ENCODE results near the gene KMT5C.
A peak's percentile ranks its signal among the peaks of the same experiment; 100 is the strongest.

Gene KMT5C

DNA sequence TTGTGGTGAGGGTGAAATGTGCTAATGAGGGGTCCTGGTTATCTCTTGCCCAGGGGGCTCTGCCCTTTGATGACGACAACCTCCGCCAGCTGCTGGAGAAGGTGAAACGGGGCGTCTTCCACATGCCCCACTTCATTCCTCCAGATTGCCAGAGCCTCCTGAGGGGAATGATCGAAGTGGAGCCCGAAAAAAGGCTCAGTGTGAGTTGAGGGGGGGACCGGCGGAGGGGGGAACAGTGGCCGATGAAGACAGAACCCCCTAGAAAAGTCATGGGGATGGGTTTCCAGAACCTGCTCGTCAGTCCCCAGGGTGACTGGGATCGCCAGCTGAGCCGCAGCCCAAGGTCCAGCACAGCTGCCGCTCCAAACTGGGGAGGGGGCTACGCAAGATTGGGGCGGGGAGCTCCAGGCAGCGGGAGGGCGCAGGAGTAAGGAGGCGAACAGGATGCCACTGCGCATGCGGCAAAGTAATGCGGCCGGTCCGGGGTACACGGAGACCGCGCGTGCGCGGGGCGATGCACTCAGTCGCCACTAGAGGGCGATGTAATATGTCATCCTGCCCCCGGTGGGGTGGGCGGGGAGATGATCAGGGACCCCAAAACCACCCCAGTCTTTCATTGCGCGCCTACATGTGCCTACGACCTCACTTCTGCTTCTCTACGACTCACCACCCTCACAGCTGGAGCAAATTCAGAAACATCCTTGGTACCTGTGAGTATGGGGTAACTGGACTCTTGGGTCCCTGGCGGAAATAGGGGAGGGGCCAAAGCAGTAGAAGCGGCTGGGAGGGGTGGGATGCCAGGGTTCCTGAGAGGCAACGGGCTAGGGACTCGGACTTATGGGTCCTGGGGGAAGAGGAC is 38.0 kb upstream of the KMT5C start:
- 23% methylated on average over 36 of the region's 42 CpGs for WGBS

DNA sequence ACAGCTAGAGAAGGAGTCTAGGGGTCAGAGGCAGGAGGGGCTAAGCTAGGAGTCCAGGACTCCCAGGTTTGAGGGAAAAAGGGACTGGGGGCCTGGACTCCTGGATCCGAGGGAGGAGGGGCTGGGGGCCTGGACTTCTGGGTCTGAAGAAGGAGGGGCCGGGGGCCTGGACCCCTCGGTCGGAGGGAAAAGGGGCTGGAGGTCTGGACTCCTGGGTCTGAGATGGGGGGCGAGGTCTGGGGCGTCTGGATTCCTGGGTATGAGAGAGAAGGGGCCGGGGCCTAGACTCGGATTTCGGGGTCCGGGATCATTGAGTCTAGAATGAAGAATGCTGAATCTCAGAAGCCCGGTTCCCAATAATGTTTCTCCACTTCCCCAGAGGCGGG is 37.4 kb upstream of the KMT5C start:
- Histone ChIP-seq H2BK5ac (ENCODE audit: low read depth, low read length, poor library complexity, severe bottlenecking) (no peak overlapping the region), H3K9ac (ENCODE audit: low read length) (peak overlapping the region; percentile 82), H4K8ac (ENCODE audit: low read length) (peak overlapping the region; percentile 35), H3K36me3 (ENCODE audit: control insufficient read depth in 1 of 2, insufficient read depth in 2 of 2, low read depth in 1 of 2, low read length in 2 of 2) (peaks cover 36 to 61% of the 10 kb centered on the region in 2 experiments), H3K27ac (ENCODE audit: low read length, poor library complexity, severe bottlenecking) (no peak overlapping the region), H2BK120ac (ENCODE audit: low read depth, low read length) (no peak overlapping the region), H2BK15ac (ENCODE audit: low read depth, poor library complexity, severe bottlenecking) (no peak overlapping the region), H3K4me3 (ENCODE audit: insufficient read depth in 1 of 2, low read depth in 1 of 2, low read length in 2 of 2) (peak overlapping the region in 1 of 2 experiments; percentile 73), H2AFZ (ENCODE audit: low read depth, low read length) (no peak overlapping the region), H2BK12ac (ENCODE audit: low read length in 2 of 2) (no peak overlapping the region), H3K4me1 (ENCODE audit: control insufficient read depth, insufficient read depth, low read depth, low read length) (peaks cover 11% of the 10 kb centered on the region), H4K91ac (ENCODE audit: low read length) (no peak overlapping the region), H3K4ac (ENCODE audit: low read depth in 1 of 2, low read length in 2 of 2) (no peak overlapping the region), H3K4me2 (ENCODE audit: low read length, poor library complexity, severe bottlenecking) (peak overlapping the region; percentile 67), H3K79me1 (replicated peaks; ENCODE audit: low read length, poor library complexity, severe bottlenecking) (no peaks in the 10 kb centered on the region), H3K9me3 (ENCODE audit: control insufficient read depth, low read length) (no peaks in the 10 kb centered on the region), H3K27me3 (ENCODE audit: control insufficient read depth in 1 of 2, insufficient read depth in 1 of 2, low read length in 2 of 2) (no peaks in the 10 kb centered on the region), H2AK5ac (ENCODE audit: low read length, severe bottlenecking) (no peak overlapping the region), H3K18ac (ENCODE audit: low read depth in 1 of 2, low read length in 2 of 2) (no peak overlapping the region), H3K23ac (ENCODE audit: low read length in 2 of 2) (no peak overlapping the region), H3K14ac (ENCODE audit: low read length in 2 of 2) (no peak overlapping the region)
- no peak for DNase-seq
- WGBS = 90% methylated on average over 12 of the region's 12 CpGs

More for the DNA sequence above, 38.0 kb upstream of the KMT5C start:
- Histone ChIP-seq H3K27ac (ENCODE audit: low read length, poor library complexity, severe bottlenecking) (no peak overlapping the region), H3K18ac (ENCODE audit: low read depth in 1 of 2, low read length in 2 of 2) (peak overlapping the region in 1 of 2 experiments; percentile 69), H2AFZ (ENCODE audit: low read depth, low read length) (peak overlapping the region; percentile 67), H4K8ac (ENCODE audit: low read length) (peak overlapping the region; percentile 87), H3K36me3 (ENCODE audit: control insufficient read depth in 1 of 2, insufficient read depth in 2 of 2, low read depth in 1 of 2, low read length in 2 of 2) (peaks cover 31 to 59% of the 10 kb centered on the region in 2 experiments), H2BK120ac (ENCODE audit: low read depth, low read length) (no peak overlapping the region), H3K14ac (ENCODE audit: low read length in 2 of 2) (peak overlapping the region in 1 of 2 experiments; percentile 55), H4K91ac (ENCODE audit: low read length) (no peak overlapping the region), H3K4me3 (ENCODE audit: insufficient read depth in 1 of 2, low read depth in 1 of 2, low read length in 2 of 2) (peak overlapping the region; percentile 37 to 73), H3K4ac (ENCODE audit: low read depth in 1 of 2, low read length in 2 of 2) (no peak overlapping the region), H2BK15ac (ENCODE audit: low read depth, poor library complexity, severe bottlenecking) (no peak overlapping the region), H3K9me3 (ENCODE audit: control insufficient read depth, low read length) (no peaks in the 10 kb centered on the region), H3K27me3 (ENCODE audit: control insufficient read depth in 1 of 2, insufficient read depth in 1 of 2, low read length in 2 of 2) (no peaks in the 10 kb centered on the region), H3K4me1 (ENCODE audit: control insufficient read depth, insufficient read depth, low read depth, low read length) (peaks cover 11% of the 10 kb centered on the region), H2BK5ac (ENCODE audit: low read depth, low read length, poor library complexity, severe bottlenecking) (no peak overlapping the region), H2BK12ac (ENCODE audit: low read length in 2 of 2) (no peak overlapping the region), H3K23ac (ENCODE audit: low read length in 2 of 2) (no peak overlapping the region), H3K79me1 (replicated peaks; ENCODE audit: low read length, poor library complexity, severe bottlenecking) (no peaks in the 10 kb centered on the region), H3K4me2 (ENCODE audit: low read length, poor library complexity, severe bottlenecking) (peak overlapping the region; percentile 80), H3K9ac (ENCODE audit: low read length) (peak overlapping the region; percentile 82), H2AK5ac (ENCODE audit: low read length, severe bottlenecking) (no peak overlapping the region)
- peak; percentile 78 for DNase-seq

DNA sequence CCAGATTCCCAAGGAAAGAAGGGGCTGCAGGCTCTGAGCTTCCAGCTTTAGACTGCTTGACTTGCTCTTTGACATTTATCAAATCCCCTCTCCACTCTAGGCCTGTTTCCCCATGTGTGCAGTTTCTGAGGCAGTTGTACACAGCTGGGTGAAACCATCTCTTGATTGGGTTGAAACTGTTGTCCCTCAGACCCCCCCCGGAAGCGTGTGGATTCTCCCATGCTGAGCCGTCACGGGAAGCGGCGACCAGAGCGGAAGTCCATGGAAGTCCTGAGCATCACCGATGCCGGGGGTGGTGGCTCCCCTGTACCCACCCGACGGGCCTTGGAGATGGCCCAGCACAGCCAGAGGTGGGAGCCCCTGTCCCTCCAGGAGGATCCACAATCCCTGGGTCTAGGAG is 36.2 kb upstream of the KMT5C start:
- H2AK5ac ChIP-seq (ENCODE audit: low read length, severe bottlenecking) = no peak overlapping the region
- no peak overlapping the region for H2BK12ac ChIP-seq (ENCODE audit: low read length in 2 of 2)
- H3K23ac ChIP-seq (ENCODE audit: low read length in 2 of 2) = no peak overlapping the region
- H4K91ac ChIP-seq (ENCODE audit: low read length) = no peak overlapping the region
- DNase-seq = no peak
- no peak overlapping the region for H2BK120ac ChIP-seq (ENCODE audit: low read depth, low read length)
- H3K27me3 ChIP-seq (ENCODE audit: control insufficient read depth in 1 of 2, insufficient read depth in 1 of 2, low read length in 2 of 2) = no peaks in the 10 kb centered on the region
- no peak overlapping the region for H4K8ac ChIP-seq (ENCODE audit: low read length)
- H3K4me1 ChIP-seq (ENCODE audit: control insufficient read depth, insufficient read depth, low read depth, low read length) = peaks cover 11% of the 10 kb centered on the region
- no peaks in the 10 kb centered on the region for H3K9me3 ChIP-seq (ENCODE audit: control insufficient read depth, low read length)
- no peak overlapping the region for H3K18ac ChIP-seq (ENCODE audit: low read depth in 1 of 2, low read length in 2 of 2)
- H3K4me2 ChIP-seq (ENCODE audit: low read length, poor library complexity, severe bottlenecking) = no peak overlapping the region
- no peak overlapping the region for H2BK5ac ChIP-seq (ENCODE audit: low read depth, low read length, poor library complexity, severe bottlenecking)
- 95% methylated on average over 11 of the region's 11 CpGs for WGBS
- H3K27ac ChIP-seq (ENCODE audit: low read length, poor library complexity, severe bottlenecking) = no peak overlapping the region
- H2BK15ac ChIP-seq (ENCODE audit: low read depth, poor library complexity, severe bottlenecking) = no peak overlapping the region
- no peaks in the 10 kb centered on the region for H3K79me1 ChIP-seq (replicated peaks; ENCODE audit: low read length, poor library complexity, severe bottlenecking)
- H3K4ac ChIP-seq (ENCODE audit: low read depth in 1 of 2, low read length in 2 of 2) = no peak overlapping the region
- no peak overlapping the region for H3K4me3 ChIP-seq (ENCODE audit: insufficient read depth in 1 of 2, low read depth in 1 of 2, low read length in 2 of 2)
- peaks cover 36 to 58% of the 10 kb centered on the region in 2 experiments for H3K36me3 ChIP-seq (ENCODE audit: control insufficient read depth in 1 of 2, insufficient read depth in 2 of 2, low read depth in 1 of 2, low read length in 2 of 2)
- H3K14ac ChIP-seq (ENCODE audit: low read length in 2 of 2) = no peak overlapping the region
- no peak overlapping the region for H2AFZ ChIP-seq (ENCODE audit: low read depth, low read length)
- no peak overlapping the region for H3K9ac ChIP-seq (ENCODE audit: low read length)

DNA sequence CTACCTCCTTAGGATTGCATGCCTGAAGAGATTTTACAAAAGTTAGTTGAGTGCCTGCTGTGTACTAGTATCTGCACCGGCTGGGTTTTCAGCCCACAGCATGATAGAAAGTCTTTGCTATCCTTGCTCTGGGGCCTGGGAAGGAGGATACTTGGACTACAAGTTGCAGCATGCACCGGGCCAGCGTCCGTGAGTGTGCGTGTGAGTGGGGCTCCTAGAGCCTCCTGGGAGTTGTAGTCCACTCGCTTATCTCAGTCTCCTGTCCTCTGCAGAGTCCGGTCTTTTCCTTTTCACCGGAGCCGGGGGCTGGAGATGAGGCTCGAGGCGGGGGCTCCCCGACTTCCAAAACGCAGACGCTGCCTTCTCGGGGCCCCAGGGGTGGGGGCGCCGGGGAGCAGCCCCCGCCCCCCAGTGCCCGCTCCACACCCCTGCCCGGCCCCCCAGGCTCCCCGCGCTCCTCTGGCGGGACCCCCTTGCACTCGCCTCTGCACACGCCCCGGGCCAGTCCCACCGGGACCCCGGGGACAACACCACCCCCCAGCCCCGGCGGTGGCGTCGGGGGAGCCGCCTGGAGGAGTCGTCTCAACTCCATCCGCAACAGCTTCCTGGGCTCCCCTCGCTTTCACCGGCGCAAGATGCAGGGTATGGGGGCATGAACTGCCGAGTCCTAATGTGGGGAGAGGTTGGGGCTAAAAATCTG is 35.2 kb upstream of the KMT5C start:
- no peak overlapping the region for H3K27ac ChIP-seq (ENCODE audit: low read length, poor library complexity, severe bottlenecking)
- no peak overlapping the region for H2AK5ac ChIP-seq (ENCODE audit: low read length, severe bottlenecking)
- H2BK5ac ChIP-seq (ENCODE audit: low read depth, low read length, poor library complexity, severe bottlenecking) = no peak overlapping the region
- H3K4me2 ChIP-seq (ENCODE audit: low read length, poor library complexity, severe bottlenecking) = no peak overlapping the region
- WGBS = 95% methylated on average over 39 of the region's 39 CpGs
- H2AFZ ChIP-seq (ENCODE audit: low read depth, low read length) = no peak overlapping the region
- H3K4me3 ChIP-seq (ENCODE audit: insufficient read depth in 1 of 2, low read depth in 1 of 2, low read length in 2 of 2) = no peak overlapping the region
- H3K23ac ChIP-seq (ENCODE audit: low read length in 2 of 2) = no peak overlapping the region
- no peak overlapping the region for H4K8ac ChIP-seq (ENCODE audit: low read length)
- H3K4ac ChIP-seq (ENCODE audit: low read depth in 1 of 2, low read length in 2 of 2) = no peak overlapping the region
- no peaks in the 10 kb centered on the region for H3K79me1 ChIP-seq (replicated peaks; ENCODE audit: low read length, poor library complexity, severe bottlenecking)
- no peaks in the 10 kb centered on the region for H3K9me3 ChIP-seq (ENCODE audit: control insufficient read depth, low read length)
- no peaks in the 10 kb centered on the region for H3K27me3 ChIP-seq (ENCODE audit: control insufficient read depth in 1 of 2, insufficient read depth in 1 of 2, low read length in 2 of 2)
- no peak overlapping the region for H2BK12ac ChIP-seq (ENCODE audit: low read length in 2 of 2)
- no peak overlapping the region for H4K91ac ChIP-seq (ENCODE audit: low read length)
- H2BK15ac ChIP-seq (ENCODE audit: low read depth, poor library complexity, severe bottlenecking) = no peak overlapping the region
- no peak for DNase-seq
- peaks cover 42 to 63% of the 10 kb centered on the region in 2 experiments for H3K36me3 ChIP-seq (ENCODE audit: control insufficient read depth in 1 of 2, insufficient read depth in 2 of 2, low read depth in 1 of 2, low read length in 2 of 2)
- H3K18ac ChIP-seq (ENCODE audit: low read depth in 1 of 2, low read length in 2 of 2) = no peak overlapping the region
- no peak overlapping the region for H3K14ac ChIP-seq (ENCODE audit: low read length in 2 of 2)
- no peak overlapping the region for H2BK120ac ChIP-seq (ENCODE audit: low read depth, low read length)
- peaks cover 11% of the 10 kb centered on the region for H3K4me1 ChIP-seq (ENCODE audit: control insufficient read depth, insufficient read depth, low read depth, low read length)
- H3K9ac ChIP-seq (ENCODE audit: low read length) = no peak overlapping the region

Measured in mesenchymal stem cell (in vitro differentiated cells and primary cell).